ENCODE data around the gene UVRAG.

Gene UVRAG

DNA sequence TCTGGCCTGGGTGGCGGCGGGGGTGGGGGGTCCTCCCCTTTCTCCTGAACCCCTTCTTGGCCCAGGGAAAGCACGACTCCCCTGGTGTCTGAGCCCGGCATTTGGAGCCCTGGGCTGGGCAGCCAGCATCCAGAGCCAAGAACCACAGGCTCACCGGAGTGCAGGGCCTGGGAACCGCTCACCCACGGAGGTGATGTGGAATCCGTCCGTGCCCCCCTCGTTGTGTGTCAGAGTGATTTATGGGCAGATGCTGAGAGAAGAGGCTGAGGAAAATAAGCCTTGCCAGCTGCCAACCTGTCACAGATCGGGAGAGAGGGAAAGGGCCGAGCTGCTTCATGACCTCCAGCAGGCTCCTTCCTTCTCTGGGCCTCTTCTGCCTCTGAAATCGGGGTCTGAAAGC is 357.6 kb downstream of the UVRAG start:
- no peak for DNase-seq (ENCODE audit: low read depth)

DNA sequence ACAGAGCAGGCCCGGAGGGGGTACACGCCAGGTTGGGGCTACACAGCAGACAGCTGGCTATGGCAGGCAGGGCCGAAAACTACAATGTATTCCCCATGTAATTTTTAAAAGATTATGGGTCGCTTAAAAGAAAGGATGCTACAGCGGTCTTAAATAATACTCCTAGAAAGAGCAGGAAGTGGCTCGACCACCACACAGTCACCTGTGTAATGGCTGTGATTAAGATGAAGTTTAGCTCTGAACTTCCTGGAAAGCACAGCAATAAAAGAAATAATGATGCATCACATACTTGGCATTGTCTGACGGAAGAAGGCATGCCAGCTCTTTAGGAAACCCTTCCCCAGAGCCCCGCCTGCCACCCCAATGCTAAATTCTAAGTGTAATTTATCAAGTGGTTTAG is 358.7 kb downstream of the UVRAG start:
- DNase-seq (ENCODE audit: low read depth), result no peak

DNA sequence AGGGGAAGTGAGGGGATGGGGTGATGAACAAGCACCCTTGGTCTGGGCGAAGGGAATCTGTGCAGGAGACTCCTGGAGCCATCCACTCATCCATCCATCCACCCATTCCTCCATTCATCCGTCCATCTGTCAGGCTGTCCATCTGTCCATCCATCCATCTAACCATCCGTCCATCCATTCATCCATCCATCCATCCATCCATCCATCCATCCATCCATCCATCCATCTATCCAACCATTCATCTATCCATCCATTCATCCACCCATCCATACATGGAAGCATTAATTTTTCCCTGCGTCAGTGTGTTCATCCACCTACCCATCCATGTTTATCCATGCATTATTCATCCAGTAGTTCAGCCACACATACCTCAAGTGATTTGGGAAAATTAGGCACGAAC is 359.3 kb downstream of the UVRAG start:
- DNase-seq (ENCODE audit: low read depth), result no peak

DNA sequence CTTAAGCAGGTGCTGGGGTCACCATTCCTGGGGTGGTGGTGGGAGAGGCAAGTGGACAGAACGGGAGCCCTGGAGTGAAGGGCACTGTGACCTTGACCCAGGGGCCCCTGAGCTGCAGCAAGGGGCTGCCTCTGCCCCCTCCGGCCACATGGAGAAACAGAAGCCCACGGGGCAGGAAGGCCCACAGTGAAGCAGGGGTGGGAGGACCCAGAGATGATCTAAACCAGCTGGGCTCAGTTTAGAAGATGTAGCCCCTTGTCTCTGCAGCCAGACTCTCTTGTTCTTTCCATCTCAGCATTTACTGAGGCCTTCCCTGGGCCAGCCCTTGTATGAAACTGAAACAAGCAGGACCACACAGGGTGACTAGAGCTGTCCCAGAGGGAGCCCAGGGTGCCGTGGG is 360.8 kb downstream of the UVRAG start:
- DNase-seq (ENCODE audit: low read depth), result no peak

DNA sequence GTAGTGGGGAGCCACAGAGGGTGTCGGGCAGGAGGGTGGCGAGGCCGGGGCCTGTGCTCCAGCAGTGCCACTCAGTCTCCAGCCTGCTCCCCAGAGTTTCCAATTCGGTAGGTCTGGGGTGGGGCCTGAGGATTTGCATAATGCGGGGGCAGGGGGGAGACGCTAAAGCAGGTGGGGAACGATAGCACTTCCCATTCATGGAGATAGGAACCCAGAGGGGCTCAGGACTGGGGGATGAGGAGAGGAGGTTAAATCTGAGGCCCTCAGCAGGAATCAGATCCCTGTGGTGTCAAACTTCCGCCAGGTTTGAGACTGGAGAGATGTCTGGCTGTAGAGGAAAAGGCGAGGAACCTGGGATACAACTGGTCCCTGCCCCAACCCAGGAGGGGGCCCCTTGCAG is 361.5 kb downstream of the UVRAG start:
- DNase-seq (ENCODE audit: low read depth), result no peak

DNA sequence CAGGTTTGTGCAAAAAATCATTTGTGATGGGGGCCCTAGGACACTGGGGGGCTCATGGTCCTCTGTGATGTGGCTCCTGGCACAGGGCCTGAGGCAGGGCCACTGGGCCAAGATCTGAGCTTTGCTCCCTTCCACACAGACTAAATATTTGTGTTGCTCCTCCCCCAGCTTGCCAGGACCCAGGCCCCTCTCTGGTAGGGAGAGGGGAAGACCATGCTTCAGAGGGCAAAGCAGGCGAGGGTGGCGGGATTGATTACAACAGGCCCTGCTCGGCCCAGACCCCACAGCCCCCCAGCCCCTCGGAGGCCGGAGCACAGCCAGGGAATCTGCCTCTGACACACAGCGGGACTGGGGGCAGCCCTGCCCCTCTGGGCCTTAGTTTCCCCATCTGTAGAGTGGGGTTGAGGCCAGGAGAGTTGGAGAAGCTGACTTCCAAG is 362.3 kb downstream of the UVRAG start:
- DNase-seq (ENCODE audit: low read depth), result no peak

DNA sequence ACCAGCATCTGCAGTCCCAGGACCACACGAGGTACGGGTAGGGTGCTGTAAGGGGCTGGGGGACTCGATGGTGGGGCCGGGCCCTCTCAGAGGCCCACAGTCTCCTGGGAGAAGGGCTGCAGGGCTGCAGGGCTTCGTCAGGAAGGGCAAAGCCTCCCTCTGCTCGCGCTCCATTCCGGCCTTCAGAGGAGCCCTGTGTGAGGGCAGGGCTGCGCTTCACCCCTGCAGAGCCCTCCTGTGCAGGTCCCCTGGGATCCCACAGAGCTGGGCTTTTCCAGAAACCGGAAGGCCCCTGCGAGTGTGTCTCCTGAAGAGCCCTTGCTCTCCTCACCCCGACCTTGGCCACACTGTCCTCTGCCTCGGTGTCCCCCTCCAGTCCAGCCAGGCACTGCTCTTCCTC is 364.1 kb downstream of the UVRAG start:
- no peak for DNase-seq (ENCODE audit: low read depth)

DNA sequence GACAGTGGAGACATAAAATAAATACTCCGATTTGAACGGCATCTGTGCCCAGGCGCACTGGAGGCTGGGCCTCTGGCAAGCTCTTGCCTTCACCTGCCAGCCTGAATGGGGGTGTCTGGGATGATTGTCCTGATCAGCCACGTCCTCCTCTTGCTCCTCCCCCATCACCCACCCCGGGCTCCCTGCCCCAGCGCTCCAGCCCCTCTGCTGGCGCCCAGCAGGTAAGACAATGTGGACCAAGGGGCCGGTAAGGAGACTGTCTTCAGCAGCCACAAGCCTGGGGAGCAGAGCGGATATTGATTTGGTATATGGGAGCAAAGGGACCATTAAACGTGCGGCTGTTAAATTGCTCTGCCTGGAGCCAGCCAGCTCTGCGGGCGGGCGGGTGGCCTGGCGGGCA is 366.4 kb downstream of the UVRAG start:
- no peak for DNase-seq (ENCODE audit: low read depth)

DNA sequence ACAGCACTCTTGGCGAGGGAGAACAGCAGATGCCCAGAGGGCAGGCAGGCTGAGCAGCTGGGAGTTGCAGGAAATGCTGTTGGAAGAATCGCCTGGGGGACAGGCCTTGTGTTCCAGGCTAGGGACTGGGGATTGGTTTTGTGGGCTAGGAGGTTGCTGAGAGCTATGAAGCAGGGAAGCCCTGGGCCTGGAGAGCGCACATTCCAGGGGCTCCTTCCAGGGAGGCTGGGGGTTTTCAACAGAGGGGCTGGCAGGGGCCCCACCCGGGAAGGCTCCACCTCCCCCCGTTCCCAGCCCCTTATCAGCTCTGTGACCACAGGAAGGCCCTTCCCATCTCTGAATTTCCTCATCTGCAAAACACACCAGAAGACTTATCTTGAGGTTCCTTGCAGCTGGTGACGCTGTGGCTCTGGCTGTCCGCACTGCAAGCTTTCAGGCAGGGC is 369.6 kb downstream of the UVRAG start:
- no peak for DNase-seq (ENCODE audit: low read depth)

DNA sequence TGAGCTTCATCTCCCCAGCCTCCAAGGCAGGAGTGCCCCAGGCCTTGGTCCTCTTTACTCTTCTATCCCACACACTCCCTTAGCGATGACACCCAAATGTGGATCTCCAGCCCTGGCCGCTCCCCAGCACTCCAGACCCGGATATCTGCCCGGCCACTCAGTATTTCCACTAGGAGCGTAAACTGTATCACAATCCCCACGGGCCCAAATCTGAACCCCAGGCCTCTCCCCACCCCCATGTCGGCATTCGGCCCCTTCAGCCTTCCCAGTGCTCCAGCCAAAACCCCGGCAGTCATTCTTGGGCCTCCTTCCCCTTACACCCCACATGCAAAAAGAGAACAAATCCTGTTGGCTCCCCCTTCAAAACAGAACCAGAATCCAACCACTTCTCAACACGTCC is 370.5 kb downstream of the UVRAG start:
- DNase-seq (ENCODE audit: low read depth), result no peak

DNA sequence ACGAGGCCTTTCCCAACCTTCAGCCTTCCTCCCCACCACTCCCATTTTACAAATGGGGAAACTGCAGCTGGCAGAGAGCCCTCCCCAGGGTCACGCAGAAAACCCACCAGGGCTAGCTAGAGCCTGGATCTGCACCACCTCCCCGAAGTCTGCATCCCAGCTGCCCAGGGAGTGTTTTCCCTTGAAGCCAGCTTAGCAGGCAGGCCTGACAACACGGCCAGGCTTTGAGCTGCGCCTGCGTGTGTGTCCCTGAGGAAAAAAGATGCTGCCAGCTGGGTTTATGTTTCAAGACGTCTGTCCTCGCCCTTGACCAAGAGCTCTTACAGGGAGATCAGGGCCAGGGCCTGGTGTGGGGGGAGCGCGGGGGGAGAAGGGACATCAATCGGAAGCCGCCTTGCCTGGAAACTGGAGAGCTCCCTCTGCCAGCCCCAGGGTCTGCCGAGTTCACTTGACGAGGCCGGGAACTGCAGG is 371.0 kb downstream of the UVRAG start:
- DNase-seq (ENCODE audit: low read depth), result no peak

DNA sequence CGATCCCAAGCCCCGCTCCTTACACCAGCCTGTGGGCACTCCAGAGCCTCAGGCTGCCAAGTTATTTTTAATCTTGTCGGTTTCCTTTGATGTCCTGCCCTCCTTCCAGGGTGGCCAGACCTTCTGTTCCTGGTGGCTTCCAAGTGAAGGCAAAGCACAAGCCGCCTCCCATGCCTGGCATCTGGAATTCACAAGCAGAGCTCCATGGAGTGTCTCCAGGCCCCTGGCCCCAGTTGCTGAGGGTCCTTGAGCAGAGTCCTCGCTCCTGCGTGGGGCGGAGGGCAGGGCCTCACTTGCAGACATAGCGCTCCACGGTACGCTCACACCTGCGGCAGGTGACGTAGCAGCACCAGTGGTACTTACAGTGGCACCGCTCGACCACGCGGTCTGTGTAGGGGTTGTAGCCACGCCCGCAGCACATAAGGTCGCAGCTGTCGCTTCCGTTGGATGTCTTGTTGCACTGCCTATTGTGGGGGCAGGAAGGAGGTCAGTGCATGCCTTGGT is 371.8 kb downstream of the UVRAG start:
- no peak for DNase-seq (ENCODE audit: low read depth)

DNA sequence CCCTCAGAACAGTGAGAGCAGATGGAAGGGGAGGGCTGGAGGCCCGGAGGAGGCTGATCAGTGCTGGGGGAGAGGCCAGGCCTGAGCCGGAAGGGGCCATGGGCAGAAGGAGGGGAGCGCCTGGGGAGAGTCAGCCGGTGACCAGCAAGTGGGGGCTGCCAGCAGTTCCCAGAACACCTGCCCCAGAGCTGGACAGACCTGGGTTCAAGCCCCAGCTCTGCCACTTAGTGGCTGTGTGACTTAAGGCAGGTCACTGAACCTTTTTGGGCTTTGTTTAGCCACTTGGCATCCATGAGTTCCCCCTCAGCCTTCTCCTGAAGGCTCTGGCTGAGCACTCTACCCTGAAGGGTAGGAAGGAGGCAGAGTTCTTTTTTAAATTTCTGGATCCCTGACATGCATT is 373.9 kb downstream of the UVRAG start:
- DNase-seq (ENCODE audit: low read depth), result no peak

DNA sequence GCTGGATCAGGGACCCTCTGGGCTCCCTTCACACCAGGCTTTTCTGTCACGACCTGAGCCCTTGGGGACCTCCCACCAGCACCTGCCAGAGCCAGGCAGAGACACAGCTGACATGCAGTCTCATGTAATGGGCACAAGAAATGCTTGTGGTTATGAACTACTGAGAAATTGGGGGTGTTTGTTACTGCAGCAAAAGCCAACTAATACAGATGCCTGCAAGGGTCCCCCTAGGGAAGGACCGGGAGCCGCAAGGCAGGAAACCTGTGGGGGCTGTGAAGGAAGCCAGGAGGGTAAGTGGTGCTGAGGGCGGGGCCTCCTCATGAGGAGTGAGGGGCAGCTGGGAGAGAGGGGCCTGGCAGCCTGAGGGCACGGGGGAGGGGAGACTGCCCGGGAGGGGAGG is 374.7 kb downstream of the UVRAG start:
- no peak for DNase-seq (ENCODE audit: low read depth)

DNA sequence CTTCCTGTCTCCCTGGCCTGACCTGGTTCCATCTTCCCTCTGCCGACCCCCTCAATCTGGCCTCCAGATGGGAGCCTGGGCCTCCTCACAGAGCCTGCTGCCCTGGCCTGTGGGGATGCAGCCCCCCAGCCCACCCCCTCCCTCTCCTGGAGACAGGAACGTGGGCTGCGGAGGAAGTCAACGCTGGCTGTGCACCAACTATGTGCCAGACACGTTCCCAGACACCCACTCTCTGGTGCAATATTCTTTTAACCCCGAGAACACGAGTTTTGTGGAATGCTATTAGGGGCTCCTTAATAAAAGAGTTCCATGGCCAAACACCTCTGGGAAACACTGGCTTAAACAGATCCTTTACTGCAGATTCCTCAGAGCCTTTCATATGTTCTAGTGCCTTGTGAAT is 375.4 kb downstream of the UVRAG start:
- no peak for DNase-seq (ENCODE audit: low read depth)
